HEK293 (cell line): Measurements from ENCODE around the gene FUOM.

Experiments used
- CTCF ChIA-PET: fragments of 350-600 bp; formaldehyde crosslinking; extraction: SDS; loops from one replicate; lab custom pipeline; 2021; ENCODE audit warnings: antibody characterized with exemption; lab: Yijun Ruan, JAX
- POLR2A ChIA-PET: fragments of 300-600 bp; formaldehyde crosslinking; extraction: SDS; loops from one replicate; lab custom pipeline; 2020; ENCODE audit warnings: antibody characterized with exemption, inconsistent platforms; lab: Yijun Ruan, JAX
- H3K27ac ChIP-seq: fragments of 200-500 bp; sonication (Bioruptor generic); 2 replicates; pipeline ENCODE4 v1.5.1; 2014; ENCODE audit warnings: low read depth, low read length, control low read depth, inconsistent platforms; ENCODE audit errors: extremely low read depth
- H3K36me3 ChIP-seq, 2 experiments: fragments of 200-500 bp in 1 of 2; sonication (Bioruptor generic) in 1 of 2; 1 replicate in 1 of 2; 2 replicates in 1 of 2; pipeline ENCODE4 v1.5.1; 2014 to 2017; ENCODE audit warnings: inconsistent platforms in 2 of 2, low read length in 2 of 2; ENCODE audit not compliant: control insufficient read depth in 2 of 2, insufficient read depth in 1 of 2
- H3K4me1 ChIP-seq: fragments of 200-500 bp; sonication (Bioruptor generic); 2 replicates; pipeline ENCODE4 v1.5.1; 2014; ENCODE audit warnings: mild to moderate bottlenecking, low read length, inconsistent platforms; ENCODE audit not compliant: control insufficient read depth, insufficient read depth
- H3K4me3 ChIP-seq: 2 replicates; pipeline ENCODE4 v1.5.1; 2011; ENCODE audit warnings: low read depth, mild to moderate bottlenecking, control low read depth, low read length, moderate library complexity
- H3K9me3 ChIP-seq: fragments of 200-500 bp; sonication (Bioruptor generic); 2 replicates; pipeline ENCODE4 v1.5.1; 2014; ENCODE audit warnings: low read depth, low read length, inconsistent platforms; ENCODE audit not compliant: control insufficient read depth, insufficient read depth
- EGR2 ChIP-seq: fragments of 450-650 bp; formaldehyde crosslinking; IDR thresholded peaks from 2 replicates; pipeline ENCODE4 v1.5.1; 2016; ENCODE audit warnings: low read depth, missing biosample characterization, missing genetic modification characterization
- GLIS1 ChIP-seq: fragments of 450-650 bp; formaldehyde crosslinking; IDR thresholded peaks from 2 replicates; pipeline ENCODE4 v1.5.1; 2016; ENCODE audit warnings: missing biosample characterization, missing genetic modification characterization
- KLF16 ChIP-seq: fragments of 450-650 bp; formaldehyde crosslinking; IDR thresholded peaks from 2 replicates; pipeline ENCODE4 v1.5.1; 2017; ENCODE audit warnings: missing biosample characterization, missing genetic modification characterization
- PRDM1 ChIP-seq: fragments of 450-650 bp; formaldehyde crosslinking; IDR thresholded peaks from 2 replicates; pipeline ENCODE4; 2016; ENCODE audit warnings: missing biosample characterization, missing genetic modification characterization
- SALL2 ChIP-seq: fragments of 450-650 bp; formaldehyde crosslinking; IDR thresholded peaks from 2 replicates; pipeline ENCODE4 v1.5.0; 2017; ENCODE audit warnings: missing biosample characterization, mild to moderate bottlenecking, missing genetic modification characterization, borderline replicate concordance
- YY1 ChIP-seq: fragments of 450-650 bp; formaldehyde crosslinking; IDR thresholded peaks from 2 replicates; pipeline ENCODE4 v1.5.1; 2018; ENCODE audit warnings: missing biosample characterization, missing genetic modification characterization
- YY2 ChIP-seq: fragments of 450-650 bp; formaldehyde crosslinking; IDR thresholded peaks from 2 replicates; pipeline ENCODE4 v1.5.1; 2016; ENCODE audit warnings: missing biosample characterization, missing genetic modification characterization
- ZFHX2 ChIP-seq: fragments of 450-650 bp; formaldehyde crosslinking; conservative IDR thresholded peaks from 2 replicates; pipeline ENCODE4 v1.5.1; 2016; ENCODE audit warnings: missing biosample characterization, missing genetic modification characterization
- ZIC2 ChIP-seq: fragments of 450-650 bp; formaldehyde crosslinking; IDR thresholded peaks from 2 replicates; pipeline ENCODE4 v1.5.1; 2016; ENCODE audit warnings: missing biosample characterization, missing genetic modification characterization
- ZNF148 ChIP-seq: fragments of 450-650 bp; formaldehyde crosslinking; IDR thresholded peaks from 2 replicates; pipeline ENCODE4 v1.5.0; 2017; ENCODE audit warnings: missing biosample characterization, missing genetic modification characterization, borderline replicate concordance
- ZNF777 ChIP-seq: fragments of 450-650 bp; formaldehyde crosslinking; IDR thresholded peaks from 2 replicates; pipeline ENCODE4 v1.5.1; 2017; ENCODE audit warnings: missing biosample characterization, missing genetic modification characterization, borderline replicate concordance
- ZNF785 ChIP-seq: fragments of 450-650 bp; formaldehyde crosslinking; IDR thresholded peaks from 2 replicates; pipeline ENCODE4 v1.5.1; 2016; ENCODE audit warnings: missing biosample characterization, missing genetic modification characterization
- ZNF791 ChIP-seq: fragments of 450-650 bp; formaldehyde crosslinking; IDR thresholded peaks from 2 replicates; pipeline ENCODE4 v1.5.1; 2016; ENCODE audit warnings: missing biosample characterization, missing genetic modification characterization
- TF ChIP-seq, protein P1 (sequence below): fragments of 450-650 bp; formaldehyde crosslinking; IDR thresholded peaks from 2 replicates; pipeline ENCODE4 v1.5.1; 2017; ENCODE audit warnings: missing biosample characterization, missing genetic modification characterization
- TF ChIP-seq, protein P2 (sequence below): IDR thresholded peaks from 2 replicates; pipeline ENCODE4 v1.6.1; 2011; ENCODE audit warnings: mild to moderate bottlenecking, low read depth, low read length, borderline replicate concordance
- TF ChIP-seq, protein P3 (sequence below): fragments of 450-650 bp; formaldehyde crosslinking; IDR thresholded peaks from 2 replicates; pipeline ENCODE4 v1.5.1; 2016; ENCODE audit warnings: missing biosample characterization, missing genetic modification characterization

The FUOM gene

DNA sequence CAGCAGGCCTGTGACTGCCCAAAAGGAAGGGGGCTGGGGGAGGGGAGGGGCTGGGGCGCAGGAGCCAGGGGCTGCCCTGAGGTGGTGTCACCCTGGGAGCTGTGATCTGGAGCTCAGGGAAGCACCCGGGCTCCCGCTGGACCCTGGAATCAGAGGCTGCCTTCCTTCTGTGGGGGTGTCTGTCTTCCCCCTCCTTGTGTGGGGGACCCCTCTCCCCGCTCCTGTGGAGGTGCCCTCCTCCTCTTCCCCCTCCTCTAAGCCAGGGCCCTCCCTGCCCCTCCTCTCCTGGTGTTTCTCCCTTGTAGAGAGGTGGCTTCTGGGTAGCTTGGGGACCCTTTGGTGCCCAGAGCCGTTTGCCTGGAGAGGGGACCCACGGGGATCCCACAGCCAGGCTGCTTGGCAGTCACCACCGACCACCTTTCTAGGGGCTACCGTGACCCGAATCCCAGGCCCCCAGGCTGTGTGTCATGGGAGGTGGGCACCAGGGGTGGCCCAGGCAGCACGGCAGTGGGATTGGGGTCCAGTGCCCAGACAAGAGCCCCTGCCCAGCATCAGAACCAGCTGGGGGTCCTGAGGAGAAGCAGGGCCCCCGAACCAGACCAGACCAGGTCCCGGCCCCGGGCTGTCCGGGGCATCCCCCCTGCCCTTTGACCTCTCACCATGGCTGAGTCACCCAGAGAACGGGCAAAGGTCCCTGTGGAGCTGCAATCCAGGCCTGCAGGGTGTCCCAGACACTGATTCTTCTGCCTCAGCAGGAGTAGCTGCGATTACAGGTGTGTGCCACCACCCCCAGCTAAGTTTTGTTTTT lies 9.9 kb downstream of the FUOM start:
- TF ChIP-seq, protein P1, sequence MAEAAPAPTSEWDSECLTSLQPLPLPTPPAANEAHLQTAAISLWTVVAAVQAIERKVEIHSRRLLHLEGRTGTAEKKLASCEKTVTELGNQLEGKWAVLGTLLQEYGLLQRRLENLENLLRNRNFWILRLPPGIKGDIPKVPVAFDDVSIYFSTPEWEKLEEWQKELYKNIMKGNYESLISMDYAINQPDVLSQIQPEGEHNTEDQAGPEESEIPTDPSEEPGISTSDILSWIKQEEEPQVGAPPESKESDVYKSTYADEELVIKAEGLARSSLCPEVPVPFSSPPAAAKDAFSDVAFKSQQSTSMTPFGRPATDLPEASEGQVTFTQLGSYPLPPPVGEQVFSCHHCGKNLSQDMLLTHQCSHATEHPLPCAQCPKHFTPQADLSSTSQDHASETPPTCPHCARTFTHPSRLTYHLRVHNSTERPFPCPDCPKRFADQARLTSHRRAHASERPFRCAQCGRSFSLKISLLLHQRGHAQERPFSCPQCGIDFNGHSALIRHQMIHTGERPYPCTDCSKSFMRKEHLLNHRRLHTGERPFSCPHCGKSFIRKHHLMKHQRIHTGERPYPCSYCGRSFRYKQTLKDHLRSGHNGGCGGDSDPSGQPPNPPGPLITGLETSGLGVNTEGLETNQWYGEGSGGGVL (tag by site-specific recombination): peak; percentile 42; the same call in 1 of the 2 replicates
- TF ChIP-seq ZNF791 (no peak), GLIS1 (tag by site-specific recombination) (peak; percentile 45; the same call in 1 of the 2 replicates), ZIC2 (peak; percentile 44; the same call in 1 of the 2 replicates)
- TF ChIP-seq, all 188 proteins: peak for 3
- H3K27ac ChIP-seq: no peak overlapping the region
- ChIA-PET CTCF (interaction anchor here (1.8 kb wide), 1 partner anchor 19 kb away, joined by 4 read pairs; no protein-coding TSS in a partner anchor), POLR2A (no interaction called here)
- H3K9me3 ChIP-seq: no peaks in the 10 kb centered on the region
- no peaks in the 10 kb centered on the region for H3K36me3 ChIP-seq
- no peak overlapping the region for H3K4me3 ChIP-seq
- H3K4me1 ChIP-seq: no peaks in the 10 kb centered on the region

- Histone ChIP-seq H3K9me3 (no peaks in the 10 kb centered on the region), H3K36me3 (no peaks in the 10 kb centered on the region), H3K27ac (no peak overlapping the region), H3K4me1 (no peaks in the 10 kb centered on the region)
- POLR2A ChIA-PET: no interaction called here
- CTCF ChIA-PET: interaction anchor here (1.8 kb wide), 1 partner anchor 17 kb away, joined by 4 read pairs; no protein-coding TSS in a partner anchor
- TF ChIP-seq ZFHX2 (tag by site-specific recombination) (peak; percentile 42; the same call in 1 of the 2 replicates), EGR2 (peak; percentile 67; the same call in 1 of the 2 replicates), ZNF785 (tag by site-specific recombination) (no peak), YY1 (tag by site-specific recombination) (no peak), YY2 (tag by site-specific recombination) (no peak), KLF16 (no peak)
- TF ChIP-seq, all 188 proteins: peak for 2
- no peak overlapping the region for H3K4me3 ChIP-seq
These were observed 11.4 kb downstream of the FUOM start for GRCh38 chr10:133346413-133346812.

- no peak overlapping the region for H3K4me3 ChIP-seq
- no peaks in the 10 kb centered on the region for H3K4me1 ChIP-seq
- CTCF ChIA-PET: interaction anchor here (2.4 kb wide), 1 partner anchor 14 kb away, joined by 11 read pairs; no protein-coding TSS in a partner anchor
- H3K36me3 ChIP-seq: no peaks in the 10 kb centered on the region
- TF ChIP-seq ZNF777 (no peak), PRDM1 (tag by site-specific recombination) (peak; percentile 98), SALL2 (tag by site-specific recombination) (no peak)
- no peaks in the 10 kb centered on the region for H3K9me3 ChIP-seq
- no peak overlapping the region for H3K27ac ChIP-seq
- POLR2A ChIA-PET: interaction anchor here (0.7 kb wide), 1 partner anchor 84 kb away, joined by 5 read pairs; no protein-coding TSS in a partner anchor
These were observed 13.6 kb downstream of the FUOM start for GRCh38 chr10:133344236-133344635.

- Histone ChIP-seq H3K9me3 (no peaks in the 10 kb centered on the region), H3K4me1 (no peaks in the 10 kb centered on the region), H3K27ac (no peak overlapping the region), H3K36me3 (no peaks in the 10 kb centered on the region), H3K4me3 (no peak overlapping the region)
- CTCF ChIA-PET: interaction anchor here (2.4 kb wide), 1 partner anchor 14 kb away, joined by 11 read pairs; no protein-coding TSS in a partner anchor
- POLR2A ChIA-PET: interaction anchor here (0.7 kb wide), 1 partner anchor 83 kb away, joined by 5 read pairs; no protein-coding TSS in a partner anchor
- no peak for TF ChIP-seq ZNF148 (tag by site-specific recombination)
- TF ChIP-seq, protein P2, sequence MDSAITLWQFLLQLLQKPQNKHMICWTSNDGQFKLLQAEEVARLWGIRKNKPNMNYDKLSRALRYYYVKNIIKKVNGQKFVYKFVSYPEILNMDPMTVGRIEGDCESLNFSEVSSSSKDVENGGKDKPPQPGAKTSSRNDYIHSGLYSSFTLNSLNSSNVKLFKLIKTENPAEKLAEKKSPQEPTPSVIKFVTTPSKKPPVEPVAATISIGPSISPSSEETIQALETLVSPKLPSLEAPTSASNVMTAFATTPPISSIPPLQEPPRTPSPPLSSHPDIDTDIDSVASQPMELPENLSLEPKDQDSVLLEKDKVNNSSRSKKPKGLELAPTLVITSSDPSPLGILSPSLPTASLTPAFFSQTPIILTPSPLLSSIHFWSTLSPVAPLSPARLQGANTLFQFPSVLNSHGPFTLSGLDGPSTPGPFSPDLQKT: no peak
- TF ChIP-seq, protein P3, sequence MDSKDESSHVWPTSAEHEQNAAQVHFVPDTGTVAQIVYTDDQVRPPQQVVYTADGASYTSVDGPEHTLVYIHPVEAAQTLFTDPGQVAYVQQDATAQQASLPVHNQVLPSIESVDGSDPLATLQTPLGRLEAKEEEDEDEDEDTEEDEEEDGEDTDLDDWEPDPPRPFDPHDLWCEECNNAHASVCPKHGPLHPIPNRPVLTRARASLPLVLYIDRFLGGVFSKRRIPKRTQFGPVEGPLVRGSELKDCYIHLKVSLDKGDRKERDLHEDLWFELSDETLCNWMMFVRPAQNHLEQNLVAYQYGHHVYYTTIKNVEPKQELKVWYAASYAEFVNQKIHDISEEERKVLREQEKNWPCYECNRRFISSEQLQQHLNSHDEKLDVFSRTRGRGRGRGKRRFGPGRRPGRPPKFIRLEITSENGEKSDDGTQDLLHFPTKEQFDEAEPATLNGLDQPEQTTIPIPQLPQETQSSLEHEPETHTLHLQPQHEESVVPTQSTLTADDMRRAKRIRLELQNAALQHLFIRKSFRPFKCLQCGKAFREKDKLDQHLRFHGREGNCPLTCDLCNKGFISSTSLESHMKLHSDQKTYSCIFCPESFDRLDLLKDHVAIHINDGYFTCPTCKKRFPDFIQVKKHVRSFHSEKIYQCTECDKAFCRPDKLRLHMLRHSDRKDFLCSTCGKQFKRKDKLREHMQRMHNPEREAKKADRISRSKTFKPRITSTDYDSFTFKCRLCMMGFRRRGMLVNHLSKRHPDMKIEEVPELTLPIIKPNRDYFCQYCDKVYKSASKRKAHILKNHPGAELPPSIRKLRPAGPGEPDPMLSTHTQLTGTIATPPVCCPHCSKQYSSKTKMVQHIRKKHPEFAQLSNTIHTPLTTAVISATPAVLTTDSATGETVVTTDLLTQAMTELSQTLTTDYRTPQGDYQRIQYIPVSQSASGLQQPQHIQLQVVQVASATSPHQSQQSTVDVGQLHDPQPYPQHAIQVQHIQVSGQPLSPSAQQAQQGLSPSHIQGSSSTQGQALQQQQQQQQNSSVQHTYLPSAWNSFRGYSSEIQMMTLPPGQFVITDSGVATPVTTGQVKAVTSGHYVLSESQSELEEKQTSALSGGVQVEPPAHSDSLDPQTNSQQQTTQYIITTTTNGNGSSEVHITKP: peak; percentile 23; the same call in 1 of the 2 replicates
These were observed 14.3 kb downstream of the FUOM start for GRCh38 chr10:133343558-133343957.
